ENCODE results near the gene PWP1.
"Not testable (repeated sequence)": the region's sequence is repeated elsewhere in the genome, so short reads cannot be mapped to it uniquely, and the experiment has no call there.

The PWP1 gene

GRCh38 chr12:107668320-107669098 is 17.1 kb upstream of the PWP1 start:
- peak; percentile 9 for DNase-seq (ENCODE audit: low read depth)

- DNase-seq (ENCODE audit: low read depth) = no peak
These were observed 15.7 kb upstream of the PWP1 start for GRCh38 chr12:107669946-107670345.

DNA sequence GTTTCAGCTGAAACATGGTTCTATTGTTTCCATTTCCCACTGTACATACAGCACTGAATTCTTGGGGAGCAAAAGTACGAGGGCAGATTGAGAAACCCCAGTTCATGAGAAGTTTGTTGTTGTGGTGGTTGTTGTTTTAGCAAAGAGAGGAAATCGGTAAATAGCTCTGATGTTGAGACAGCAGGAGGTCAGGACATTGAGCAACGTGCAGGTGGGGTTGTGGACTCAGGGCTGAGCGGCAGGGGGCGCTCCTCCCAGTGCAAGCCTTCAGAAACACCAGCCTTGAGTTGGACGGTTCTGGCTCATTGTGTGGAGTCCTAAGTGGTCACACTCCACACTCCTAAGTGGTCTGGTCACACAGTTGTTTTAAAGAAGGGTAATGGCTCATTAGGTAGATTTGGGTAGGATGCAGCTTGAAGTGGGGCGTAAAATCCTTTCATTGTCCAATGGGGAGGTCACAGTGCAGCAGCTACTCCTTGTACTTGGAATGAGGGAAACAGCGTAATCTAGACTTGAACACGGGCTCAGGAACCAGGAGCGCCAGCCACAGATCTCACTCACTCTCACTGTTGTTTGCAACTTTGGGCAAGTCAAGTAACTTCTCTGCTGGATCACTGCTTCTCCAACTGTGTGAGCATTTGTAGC is 14.5 kb upstream of the PWP1 start:
- DNase-seq (ENCODE audit: low read depth) = peak; percentile 36

DNA sequence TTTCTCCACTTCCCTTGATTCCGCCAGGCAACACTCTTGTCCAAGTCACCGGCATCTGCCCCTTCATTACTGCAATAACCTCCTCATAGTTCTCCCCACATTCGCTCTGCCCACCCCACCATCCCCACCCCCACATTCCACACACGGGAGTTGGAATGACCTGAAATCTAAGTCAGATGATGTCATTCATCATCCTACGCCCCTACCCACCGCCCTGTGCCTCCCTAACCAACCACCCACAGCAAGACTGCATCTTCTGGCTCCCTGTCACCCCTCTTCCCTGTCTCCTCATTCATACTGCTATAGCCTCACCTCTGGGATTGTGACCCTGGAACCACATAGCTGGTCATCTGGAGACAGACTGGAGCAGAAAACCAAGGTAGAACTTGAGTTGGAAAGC is 7.9 kb upstream of the PWP1 start:
- DNase-seq (ENCODE audit: low read depth) = no peak

DNA sequence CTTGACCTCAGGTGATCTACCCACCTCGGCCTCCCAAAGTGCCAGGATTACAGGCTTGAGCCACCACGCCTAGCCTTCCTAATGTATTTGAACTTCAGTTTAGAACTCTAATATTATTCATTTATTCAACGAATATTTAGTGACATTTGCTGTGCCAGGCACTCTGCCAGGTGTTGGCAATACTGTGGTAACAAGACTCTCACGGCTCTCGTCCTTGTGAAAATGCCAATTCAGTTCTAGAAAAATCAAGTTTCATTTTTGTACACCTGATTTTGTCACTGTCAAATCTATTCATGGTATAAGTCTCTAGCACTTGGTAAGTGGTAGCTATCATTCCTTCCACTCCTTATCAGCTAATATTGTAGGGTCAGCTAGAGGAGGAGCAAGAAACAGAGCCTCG is 6.3 kb upstream of the PWP1 start:
- DNase-seq (ENCODE audit: low read depth) = no peak

- no peak for DNase-seq (ENCODE audit: low read depth)
These were observed 4.2 kb upstream of the PWP1 start for GRCh38 chr12:107681455-107681835.

DNA sequence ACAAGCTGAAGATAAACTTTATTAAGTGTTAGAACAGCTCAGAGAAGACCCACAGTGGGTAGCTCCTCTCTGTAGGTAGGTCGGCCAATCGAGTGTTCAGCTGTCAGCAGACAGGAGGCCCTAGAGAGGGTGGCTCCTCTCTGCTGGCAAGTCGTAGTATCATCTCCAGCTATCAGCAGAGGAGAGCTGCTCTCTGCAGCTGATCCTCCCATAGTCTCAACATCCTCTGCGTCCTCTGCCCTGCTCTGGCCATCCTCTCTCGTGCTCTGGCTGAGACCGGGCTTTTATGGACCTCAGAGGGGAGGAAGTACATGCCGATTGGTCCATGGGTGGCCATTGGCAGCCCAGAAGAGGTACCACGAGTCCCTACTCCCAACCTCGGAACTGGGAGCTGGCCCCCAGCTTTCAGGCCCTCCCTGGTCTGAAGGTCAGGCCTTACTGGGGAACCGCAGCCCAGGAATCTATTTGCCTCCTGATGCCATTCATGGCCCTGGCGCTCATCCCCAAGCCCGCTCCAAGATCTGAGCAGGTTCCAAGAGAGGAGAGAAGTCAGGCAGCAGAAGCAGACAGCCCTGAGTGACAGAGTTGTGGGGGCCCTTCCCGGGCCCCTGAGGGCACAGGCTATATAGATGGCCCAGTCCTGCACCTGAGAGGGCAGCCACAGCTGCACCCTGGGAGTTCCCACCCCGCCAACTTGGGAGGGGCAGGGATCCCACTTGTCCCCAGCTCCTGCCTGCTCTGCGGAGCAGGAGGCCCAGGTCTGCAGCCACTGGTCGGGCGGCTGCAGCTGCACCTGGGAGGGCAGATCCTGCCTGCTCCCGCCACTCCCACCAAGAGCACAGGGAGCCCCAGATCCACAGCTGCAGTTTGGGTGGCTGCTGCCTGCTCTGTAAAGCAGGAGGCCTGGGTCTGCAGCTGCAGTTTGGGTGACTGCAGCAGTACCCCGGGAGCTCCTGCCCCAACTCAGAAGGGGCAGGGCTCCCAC is 3.5 kb upstream of the PWP1 start:
- no peak for DNase-seq (ENCODE audit: low read depth)

- DNase-seq (ENCODE audit: low read depth) = peak; percentile 15
These were observed 1.4 kb upstream of the PWP1 start for GRCh38 chr12:107684029-107684795.

- DNase-seq (ENCODE audit: low read depth) = peak; percentile 50
These were observed 624 bp upstream of the PWP1 start for GRCh38 chr12:107684990-107685359.

DNA sequence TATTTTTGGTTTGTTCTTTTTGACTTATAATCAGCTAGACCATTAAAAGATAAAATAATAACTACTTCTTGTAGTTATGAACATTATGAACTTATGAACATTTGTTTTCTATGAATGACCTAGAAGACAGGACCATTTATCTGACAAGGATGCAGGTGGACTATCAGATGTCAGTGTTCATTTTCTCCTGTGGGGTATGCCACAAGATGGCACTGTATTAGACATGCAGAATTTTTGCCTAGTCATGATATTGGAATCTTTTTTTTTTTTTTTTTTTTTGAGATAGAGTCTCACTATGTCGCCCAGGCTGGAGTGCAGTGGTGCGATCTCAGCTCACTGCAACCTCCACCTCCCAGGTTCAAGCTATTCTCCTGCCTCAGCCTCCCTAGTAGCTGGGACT is 10.2 kb downstream of the PWP1 start:
- peak; percentile 65 for DNase-seq (ENCODE audit: low read depth)

DNA sequence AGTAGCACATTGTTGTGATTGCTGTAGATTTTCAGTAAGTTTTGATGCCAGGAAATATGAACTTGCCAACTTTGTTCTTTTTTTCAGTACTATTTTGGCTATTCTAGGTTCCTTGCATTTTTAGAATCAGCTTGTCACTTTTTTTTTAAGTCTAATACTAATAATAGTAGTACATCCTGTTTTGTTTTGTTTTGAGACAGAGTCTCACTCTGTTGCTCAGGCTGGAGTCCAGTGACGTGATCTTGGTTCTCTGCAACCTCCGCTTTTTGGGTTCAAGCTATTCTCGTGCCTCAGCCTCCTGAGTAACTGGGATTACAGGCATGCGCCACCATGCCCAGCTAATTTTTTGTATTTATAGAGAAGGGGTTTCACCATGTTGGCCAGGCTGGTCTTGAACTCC is 16.5 kb downstream of the PWP1 start:
- DNase-seq (ENCODE audit: low read depth) = no peak

GRCh38 chr12:107704041-107704440 is 18.4 kb downstream of the PWP1 start:
- DNase-seq (ENCODE audit: low read depth) = no peak

- not testable (repeated sequence) for DNase-seq (ENCODE audit: low read depth)
These were observed 19.9 kb downstream of the PWP1 start for GRCh38 chr12:107705522-107705921.

DNA sequence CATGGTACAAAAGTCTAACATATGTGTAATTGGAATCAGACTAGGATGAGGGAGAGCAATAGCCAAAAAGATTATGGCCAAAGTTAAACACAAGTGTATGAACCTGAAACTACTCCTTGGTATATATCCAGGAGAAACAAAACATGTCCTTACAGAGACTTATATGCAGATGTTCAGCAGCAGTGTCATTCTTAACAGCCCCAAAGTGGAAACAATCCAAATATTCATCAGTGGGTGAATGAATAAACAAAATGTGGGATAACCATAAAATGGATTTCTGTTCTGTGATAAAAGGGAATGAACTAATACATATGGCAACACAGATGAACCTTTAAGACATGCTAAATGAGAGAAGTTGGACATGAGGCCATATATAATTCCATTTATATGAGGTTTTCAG is 30.2 kb downstream of the PWP1 start:
- DNase-seq (ENCODE audit: low read depth) = no peak

DNA sequence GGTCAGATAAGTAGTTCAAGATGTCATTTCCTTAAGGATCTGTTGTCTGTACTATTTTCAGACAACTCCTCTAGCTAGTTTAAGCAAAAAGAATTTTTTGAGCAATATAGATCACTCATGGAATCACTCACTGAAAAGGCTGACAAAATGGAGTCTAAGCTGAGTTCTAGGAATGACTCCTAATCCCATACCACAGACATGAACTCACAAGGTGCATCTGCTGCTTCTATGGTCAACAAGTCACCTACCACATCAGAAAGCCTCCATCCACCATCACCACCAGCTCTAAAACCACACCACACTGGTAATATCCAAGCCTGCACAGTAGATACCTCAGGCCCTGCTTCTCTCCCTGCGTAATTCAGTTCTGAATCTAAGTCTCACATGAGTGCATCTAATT is 33.0 kb downstream of the PWP1 start:
- DNase-seq (ENCODE audit: low read depth) = no peak

GRCh38 chr12:107727327-107727726 is 41.7 kb downstream of the PWP1 start:
- DNase-seq (ENCODE audit: low read depth) = not testable (repeated sequence)

DNA sequence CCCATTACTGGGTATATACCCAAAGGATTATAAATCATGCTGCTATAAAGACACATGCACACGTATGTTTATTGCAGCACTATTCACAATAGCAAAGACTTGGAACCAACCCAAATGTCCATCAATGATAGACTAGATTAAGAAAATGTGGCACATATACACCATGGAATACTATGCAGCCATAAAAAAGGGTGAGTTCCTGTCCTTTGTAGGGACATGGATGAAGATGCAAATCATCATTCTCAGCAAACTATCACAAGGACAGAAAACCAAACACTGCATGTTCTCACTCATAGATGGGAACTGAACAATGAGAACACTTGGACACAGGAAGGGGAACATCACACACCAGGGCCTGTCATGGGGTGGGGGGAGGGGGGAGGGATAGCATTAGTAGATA is 42.1 kb downstream of the PWP1 start:
- not testable (repeated sequence) for DNase-seq (ENCODE audit: low read depth)

DNA sequence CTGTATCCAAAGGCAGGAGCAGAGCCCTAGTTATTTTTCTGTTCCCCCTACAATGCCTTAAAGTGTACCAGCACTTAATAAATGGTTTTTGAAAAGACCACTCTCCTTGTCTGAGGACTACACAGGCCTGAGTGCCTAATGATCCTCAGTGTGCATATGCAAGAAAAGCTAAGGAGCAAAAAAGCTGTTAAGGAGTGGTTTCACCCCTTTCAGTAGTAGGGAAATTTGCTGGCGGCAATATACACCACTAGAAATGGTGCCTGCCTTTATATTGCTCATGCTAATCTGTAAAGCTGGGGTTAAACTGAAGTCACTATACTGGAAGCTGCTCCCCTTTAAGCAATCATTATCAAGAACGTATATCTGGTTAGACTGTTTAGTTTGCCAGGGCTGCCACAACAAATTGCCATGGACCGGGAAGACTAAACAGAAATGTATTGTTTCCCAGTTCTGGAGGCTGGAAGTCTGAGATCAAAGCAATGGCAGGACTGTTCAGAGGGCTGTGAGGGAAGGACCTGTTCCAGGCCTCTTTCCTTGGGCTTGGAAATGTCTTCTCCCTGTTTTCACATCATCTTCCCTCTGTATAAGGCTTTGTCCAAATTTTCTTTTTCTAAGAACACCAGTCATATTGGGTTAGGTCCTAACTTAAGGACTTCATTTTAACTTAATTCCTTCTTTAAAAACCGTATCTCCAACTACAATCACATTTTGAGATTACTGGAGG is 45.2 kb downstream of the PWP1 start:
- DNase-seq (ENCODE audit: low read depth) = no peak

DNA sequence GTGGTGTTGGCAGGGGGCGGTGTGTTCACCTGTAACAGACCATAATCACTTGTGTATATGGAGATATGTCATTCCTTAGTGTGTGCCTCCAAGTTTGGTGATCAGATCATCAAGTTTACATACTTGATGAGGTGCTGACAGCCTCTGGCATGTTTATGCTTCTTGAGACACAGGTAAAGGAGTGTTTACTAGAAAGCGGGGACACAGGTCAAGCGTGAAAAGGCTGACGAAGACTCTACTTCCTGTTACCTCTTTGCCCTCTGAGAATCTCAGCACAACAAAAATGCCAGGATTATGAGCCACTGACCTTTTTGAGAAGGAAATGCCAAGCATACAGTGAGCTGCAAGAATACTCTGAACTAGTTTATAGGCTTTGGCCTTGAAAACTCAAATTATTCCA is 45.8 kb downstream of the PWP1 start:
- peak; percentile 10 for DNase-seq (ENCODE audit: low read depth)

DNA sequence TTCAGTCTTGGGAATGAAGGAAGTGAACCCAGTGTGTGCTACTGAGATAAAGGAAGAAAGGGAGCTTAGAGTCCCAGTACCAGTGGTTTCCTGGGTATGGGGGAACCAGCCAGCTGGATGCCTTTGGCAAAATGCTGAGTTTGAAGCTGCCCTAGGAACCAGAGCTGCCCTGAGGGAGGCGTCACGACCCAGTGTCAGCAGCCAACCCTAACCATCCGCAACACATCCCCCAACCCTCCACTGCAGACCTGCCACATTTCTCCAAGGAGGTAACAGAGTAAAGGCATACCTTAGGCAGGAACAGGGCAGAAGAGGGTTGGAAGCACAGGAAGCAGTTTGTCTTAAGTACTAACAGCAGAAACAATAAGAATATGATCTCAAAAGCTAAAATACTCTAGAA is 46.8 kb downstream of the PWP1 start:
- no peak for DNase-seq (ENCODE audit: low read depth)

- DNase-seq (ENCODE audit: low read depth) = no peak
These were observed 48.5 kb downstream of the PWP1 start for GRCh38 chr12:107734139-107734538.
